ENCODE measurements around the gene NSUN5. TPM values are rescaled to one million over a fixed set of nuclear protein-coding genes. Genes with fewer than 3 reads are reported as not detected.

The NSUN5 gene
- total RNA-seq, 1 experiment from 2014 or later = 62.2 TPM

DNA sequence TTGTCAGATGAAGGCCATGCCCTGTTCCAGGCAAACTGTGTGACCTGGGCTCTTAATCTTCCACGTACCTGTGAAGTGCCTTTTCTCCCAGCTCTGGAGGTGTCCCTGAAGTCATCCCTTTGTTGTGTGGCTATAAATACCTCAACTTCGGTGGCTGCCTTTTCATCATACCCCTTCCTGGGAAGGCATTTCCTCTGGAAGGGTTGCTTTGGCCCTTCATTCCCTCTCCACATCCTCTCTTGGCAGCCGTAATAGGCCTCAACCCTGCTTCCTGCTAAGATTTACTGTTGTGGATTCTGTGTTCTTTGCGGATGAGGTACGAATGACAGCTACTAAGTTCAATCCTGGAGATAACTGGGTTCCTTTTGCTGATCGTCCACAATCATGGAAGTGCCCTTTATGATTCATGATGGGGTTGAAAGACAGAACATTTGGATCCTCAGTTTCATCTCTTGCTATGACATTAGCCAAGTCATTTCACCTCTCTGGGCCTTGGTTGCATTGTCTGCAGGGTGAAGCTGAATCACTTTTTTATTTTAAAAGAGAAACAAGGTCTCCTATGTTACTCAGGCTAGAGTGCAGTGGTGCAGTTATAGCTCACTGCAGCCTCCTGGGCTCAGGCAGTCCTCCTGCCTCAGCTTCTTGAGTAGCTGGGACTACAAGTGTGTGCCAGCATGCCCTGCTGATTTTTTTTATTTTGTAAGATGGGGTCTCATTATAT lies 43.0 kb upstream of the NSUN5 start (continued):
- TF ChIP-seq, protein P1, sequence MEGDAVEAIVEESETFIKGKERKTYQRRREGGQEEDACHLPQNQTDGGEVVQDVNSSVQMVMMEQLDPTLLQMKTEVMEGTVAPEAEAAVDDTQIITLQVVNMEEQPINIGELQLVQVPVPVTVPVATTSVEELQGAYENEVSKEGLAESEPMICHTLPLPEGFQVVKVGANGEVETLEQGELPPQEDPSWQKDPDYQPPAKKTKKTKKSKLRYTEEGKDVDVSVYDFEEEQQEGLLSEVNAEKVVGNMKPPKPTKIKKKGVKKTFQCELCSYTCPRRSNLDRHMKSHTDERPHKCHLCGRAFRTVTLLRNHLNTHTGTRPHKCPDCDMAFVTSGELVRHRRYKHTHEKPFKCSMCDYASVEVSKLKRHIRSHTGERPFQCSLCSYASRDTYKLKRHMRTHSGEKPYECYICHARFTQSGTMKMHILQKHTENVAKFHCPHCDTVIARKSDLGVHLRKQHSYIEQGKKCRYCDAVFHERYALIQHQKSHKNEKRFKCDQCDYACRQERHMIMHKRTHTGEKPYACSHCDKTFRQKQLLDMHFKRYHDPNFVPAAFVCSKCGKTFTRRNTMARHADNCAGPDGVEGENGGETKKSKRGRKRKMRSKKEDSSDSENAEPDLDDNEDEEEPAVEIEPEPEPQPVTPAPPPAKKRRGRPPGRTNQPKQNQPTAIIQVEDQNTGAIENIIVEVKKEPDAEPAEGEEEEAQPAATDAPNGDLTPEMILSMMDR (IDR thresholded peaks at IDR 0.05) = no peak
- no peak for TF ChIP-seq ZNF219 (CRISPR knock-in tag; IDR thresholded peaks at IDR 0.05; ENCODE audit: borderline replicate concordance)

DNA sequence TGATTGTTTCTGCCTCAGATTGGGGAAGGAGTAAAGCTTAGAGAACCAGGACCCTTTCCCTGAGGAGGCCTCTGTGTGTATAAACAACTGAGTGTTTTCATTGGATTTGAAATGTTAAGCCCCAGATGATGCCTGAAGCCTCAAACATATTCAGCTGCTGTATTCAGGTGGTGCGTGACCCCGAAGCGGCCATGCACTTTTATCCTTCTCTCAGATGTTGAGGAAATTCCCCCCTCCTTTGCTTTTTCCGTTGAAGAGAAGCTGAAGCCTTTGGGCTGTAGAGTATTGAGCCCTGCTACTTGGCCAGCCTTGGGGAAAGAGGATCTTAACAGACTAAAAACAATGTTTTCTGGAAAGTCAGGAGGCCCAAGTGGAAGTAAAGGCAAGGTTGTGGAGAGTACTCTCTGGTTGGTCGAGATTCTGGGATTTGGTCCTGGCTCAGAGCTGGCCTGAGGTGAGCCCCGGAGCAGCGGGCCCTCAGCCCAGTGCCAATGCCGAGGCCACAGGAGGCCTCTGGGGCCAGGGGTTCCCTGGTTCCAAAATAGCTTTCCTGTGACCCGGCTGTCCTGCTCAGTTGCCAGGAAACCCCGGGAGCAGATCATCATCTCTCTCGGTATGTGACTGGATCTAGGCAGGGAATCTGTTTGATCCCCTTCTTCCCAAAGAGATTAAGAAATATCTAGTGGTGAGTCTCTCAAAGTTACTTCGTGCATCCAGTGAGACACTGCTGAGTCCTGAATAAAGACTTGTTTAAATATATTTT lies 41.9 kb upstream of the NSUN5 start:
- peaks cover 15% of the 10 kb centered on the region for H3K9me3 Mint-ChIP-seq
- peaks cover 32% of the 10 kb centered on the region for H3K4me1 Mint-ChIP-seq
- H3K27ac Mint-ChIP-seq = no peak overlapping the region; the same call in 1 of the 2 replicates
- TF ChIP-seq, protein P2, sequence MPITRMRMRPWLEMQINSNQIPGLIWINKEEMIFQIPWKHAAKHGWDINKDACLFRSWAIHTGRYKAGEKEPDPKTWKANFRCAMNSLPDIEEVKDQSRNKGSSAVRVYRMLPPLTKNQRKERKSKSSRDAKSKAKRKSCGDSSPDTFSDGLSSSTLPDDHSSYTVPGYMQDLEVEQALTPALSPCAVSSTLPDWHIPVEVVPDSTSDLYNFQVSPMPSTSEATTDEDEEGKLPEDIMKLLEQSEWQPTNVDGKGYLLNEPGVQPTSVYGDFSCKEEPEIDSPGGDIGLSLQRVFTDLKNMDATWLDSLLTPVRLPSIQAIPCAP (CRISPR knock-in tag; IDR thresholded peaks at IDR 0.05) = no peak
- TF ChIP-seq IRF2 (CRISPR knock-in tag; IDR thresholded peaks at IDR 0.05; ENCODE audit: borderline replicate concordance, low read depth) = no peak
- TF ChIP-seq HMGA2 (CRISPR knock-in tag; IDR thresholded peaks at IDR 0.05) = no peak
- TF ChIP-seq CREM (CRISPR knock-in tag; IDR thresholded peaks at IDR 0.05) = no peak
- TF ChIP-seq CBFB (CRISPR knock-in tag; IDR thresholded peaks at IDR 0.05; ENCODE audit: low read depth) = no peak
- peaks cover 11% of the 10 kb centered on the region for H3K36me3 Mint-ChIP-seq
- H3K27me3 Mint-ChIP-seq (ENCODE audit: low read depth) = no peaks in the 10 kb centered on the region
- ATAC-seq (no peak), DNase-seq (ENCODE audit: low spot score) (no peak)
- CTCF ChIA-PET = interaction anchor here (1.7 to 2.9 kb wide), 2 partner anchors 8 to 26 kb away, joined by 8 to 15 read pairs; no protein-coding TSS in a partner anchor
- POLR2A ChIA-PET = interaction anchor here (0.5 to 1.0 kb wide), 2 partner anchors 26 to 468 kb away, joined by 3 to 10 read pairs; no protein-coding TSS in a partner anchor
- H3K4me3 Mint-ChIP-seq = no peak overlapping the region

DNA sequence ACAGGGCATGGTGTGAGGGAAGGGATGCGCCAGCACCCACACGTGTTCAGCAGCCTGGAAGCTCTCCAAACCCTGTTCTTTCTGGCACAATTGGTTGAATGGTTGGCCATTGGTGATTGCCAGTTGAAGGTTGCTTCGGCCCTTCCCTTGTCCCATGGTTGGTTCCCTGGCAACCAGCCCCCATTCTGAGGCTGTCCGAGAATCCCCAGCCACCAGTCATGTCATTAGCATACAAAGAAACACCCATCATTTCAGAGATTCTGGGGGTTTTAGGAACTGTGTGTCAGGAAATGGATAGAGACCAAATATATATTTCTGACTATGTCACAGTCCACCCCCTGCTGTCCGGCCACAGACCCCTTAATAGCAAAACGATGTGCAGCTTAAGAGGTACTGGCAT lies 41.1 kb upstream of the NSUN5 start:
- ATAC-seq (no peak), DNase-seq (ENCODE audit: low spot score) (no peak)
- ChIA-PET POLR2A (interaction anchor here (0.5 kb wide), 1 partner anchor 469 kb away, joined by 10 read pairs; no protein-coding TSS in a partner anchor), CTCF (interaction anchor here (0.7 to 1.7 kb wide), 2 partner anchors 9 to 25 kb away, joined by 3 to 8 read pairs; no protein-coding TSS in a partner anchor)
- Mint-ChIP-seq H3K9me3 (peaks cover 15% of the 10 kb centered on the region), H3K27me3 (ENCODE audit: low read depth) (no peaks in the 10 kb centered on the region; the same call in 1 of the 2 replicates), H3K4me1 (peaks cover 29% of the 10 kb centered on the region), H3K4me3 (no peak overlapping the region), H3K36me3 (peaks cover 11% of the 10 kb centered on the region), H3K27ac (no peak overlapping the region)
- TF ChIP-seq, protein P3, sequence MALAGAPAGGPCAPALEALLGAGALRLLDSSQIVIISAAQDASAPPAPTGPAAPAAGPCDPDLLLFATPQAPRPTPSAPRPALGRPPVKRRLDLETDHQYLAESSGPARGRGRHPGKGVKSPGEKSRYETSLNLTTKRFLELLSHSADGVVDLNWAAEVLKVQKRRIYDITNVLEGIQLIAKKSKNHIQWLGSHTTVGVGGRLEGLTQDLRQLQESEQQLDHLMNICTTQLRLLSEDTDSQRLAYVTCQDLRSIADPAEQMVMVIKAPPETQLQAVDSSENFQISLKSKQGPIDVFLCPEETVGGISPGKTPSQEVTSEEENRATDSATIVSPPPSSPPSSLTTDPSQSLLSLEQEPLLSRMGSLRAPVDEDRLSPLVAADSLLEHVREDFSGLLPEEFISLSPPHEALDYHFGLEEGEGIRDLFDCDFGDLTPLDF (CRISPR knock-in tag; IDR thresholded peaks at IDR 0.05) = no peak
- no peak for TF ChIP-seq TEAD4 (CRISPR knock-in tag; IDR thresholded peaks at IDR 0.05)
- no peak for TF ChIP-seq ZBTB21 (CRISPR knock-in tag; IDR thresholded peaks at IDR 0.05; ENCODE audit: borderline replicate concordance)
- no peak for TF ChIP-seq PRRX2 (CRISPR knock-in tag; IDR thresholded peaks at IDR 0.05)
- TF ChIP-seq, protein P4, sequence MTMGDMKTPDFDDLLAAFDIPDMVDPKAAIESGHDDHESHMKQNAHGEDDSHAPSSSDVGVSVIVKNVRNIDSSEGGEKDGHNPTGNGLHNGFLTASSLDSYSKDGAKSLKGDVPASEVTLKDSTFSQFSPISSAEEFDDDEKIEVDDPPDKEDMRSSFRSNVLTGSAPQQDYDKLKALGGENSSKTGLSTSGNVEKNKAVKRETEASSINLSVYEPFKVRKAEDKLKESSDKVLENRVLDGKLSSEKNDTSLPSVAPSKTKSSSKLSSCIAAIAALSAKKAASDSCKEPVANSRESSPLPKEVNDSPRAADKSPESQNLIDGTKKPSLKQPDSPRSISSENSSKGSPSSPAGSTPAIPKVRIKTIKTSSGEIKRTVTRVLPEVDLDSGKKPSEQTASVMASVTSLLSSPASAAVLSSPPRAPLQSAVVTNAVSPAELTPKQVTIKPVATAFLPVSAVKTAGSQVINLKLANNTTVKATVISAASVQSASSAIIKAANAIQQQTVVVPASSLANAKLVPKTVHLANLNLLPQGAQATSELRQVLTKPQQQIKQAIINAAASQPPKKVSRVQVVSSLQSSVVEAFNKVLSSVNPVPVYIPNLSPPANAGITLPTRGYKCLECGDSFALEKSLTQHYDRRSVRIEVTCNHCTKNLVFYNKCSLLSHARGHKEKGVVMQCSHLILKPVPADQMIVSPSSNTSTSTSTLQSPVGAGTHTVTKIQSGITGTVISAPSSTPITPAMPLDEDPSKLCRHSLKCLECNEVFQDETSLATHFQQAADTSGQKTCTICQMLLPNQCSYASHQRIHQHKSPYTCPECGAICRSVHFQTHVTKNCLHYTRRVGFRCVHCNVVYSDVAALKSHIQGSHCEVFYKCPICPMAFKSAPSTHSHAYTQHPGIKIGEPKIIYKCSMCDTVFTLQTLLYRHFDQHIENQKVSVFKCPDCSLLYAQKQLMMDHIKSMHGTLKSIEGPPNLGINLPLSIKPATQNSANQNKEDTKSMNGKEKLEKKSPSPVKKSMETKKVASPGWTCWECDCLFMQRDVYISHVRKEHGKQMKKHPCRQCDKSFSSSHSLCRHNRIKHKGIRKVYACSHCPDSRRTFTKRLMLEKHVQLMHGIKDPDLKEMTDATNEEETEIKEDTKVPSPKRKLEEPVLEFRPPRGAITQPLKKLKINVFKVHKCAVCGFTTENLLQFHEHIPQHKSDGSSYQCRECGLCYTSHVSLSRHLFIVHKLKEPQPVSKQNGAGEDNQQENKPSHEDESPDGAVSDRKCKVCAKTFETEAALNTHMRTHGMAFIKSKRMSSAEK (CRISPR knock-in tag; IDR thresholded peaks at IDR 0.05; ENCODE audit: borderline replicate concordance) = no peak
- TF ChIP-seq ZNF423 (CRISPR knock-in tag; IDR thresholded peaks at IDR 0.05) = no peak
- TF ChIP-seq RELA (CRISPR knock-in tag; IDR thresholded peaks at IDR 0.05; ENCODE audit: borderline replicate concordance) = no peak
- TF ChIP-seq, protein P5, sequence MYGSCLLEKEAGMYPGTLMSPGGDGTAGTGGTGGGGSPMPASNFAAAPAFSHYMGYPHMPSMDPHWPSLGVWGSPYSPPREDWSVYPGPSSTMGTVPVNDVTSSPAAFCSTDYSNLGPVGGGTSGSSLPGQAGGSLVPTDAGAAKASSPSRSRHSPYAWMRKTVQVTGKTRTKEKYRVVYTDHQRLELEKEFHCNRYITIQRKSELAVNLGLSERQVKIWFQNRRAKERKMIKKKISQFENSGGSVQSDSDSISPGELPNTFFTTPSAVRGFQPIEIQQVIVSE (CRISPR knock-in tag; IDR thresholded peaks at IDR 0.05; ENCODE audit: borderline replicate concordance) = no peak
- TF ChIP-seq NFYB (CRISPR knock-in tag; conservative IDR thresholded peaks at IDR 0.05; ENCODE audit: low read depth) = no peak
- no peak for TF ChIP-seq NR1H2 (CRISPR knock-in tag; IDR thresholded peaks at IDR 0.05)
- no peak for TF ChIP-seq GTF2I (CRISPR knock-in tag; conservative IDR thresholded peaks at IDR 0.05)
- TF ChIP-seq, protein P2 (CRISPR knock-in tag; IDR thresholded peaks at IDR 0.05) = no peak
- no peak for TF ChIP-seq ZNF138 (CRISPR knock-in tag; conservative IDR thresholded peaks at IDR 0.05)
- TF ChIP-seq FOXJ3 (CRISPR knock-in tag; IDR thresholded peaks at IDR 0.05; ENCODE audit: borderline replicate concordance) = no peak
